A673 (cell line): ENCODE measurements around the gene FADS3. TPM values are rescaled to one million over a fixed set of nuclear protein-coding genes. Genes with fewer than 3 reads are reported as not detected.

Experiments
- BruUV-seq: library from RNA; stranded (reverse); fragments of 400-500 nt; replicated peaks from 2 replicates; lab custom pipeline; 2021; lab: Mats Ljungman, UMichigan
- CTCF ChIA-PET: fragments of 300-600 bp; sonication (Branson Sonifier 250); formaldehyde crosslinking; loops from one replicate; lab custom pipeline; 2022; ENCODE audit warnings: antibody characterized with exemption; lab: Charles Lee
- POLR2A ChIA-PET: fragments of 300-600 bp; sonication (Branson Sonifier 250); formaldehyde crosslinking; loops from one replicate; lab custom pipeline; 2022; ENCODE audit warnings: antibody characterized with exemption; ENCODE audit not compliant: low non-redundant PET; lab: Charles Lee
- DNase-seq: peaks from one replicate; pipeline ENCODE4 v3.0.0-alpha.2; 2015; ENCODE audit warnings: low spot score
- H3K27ac ChIP-seq: fragments of 200-600 bp; sonication (generic); 2 replicates; pipeline ENCODE4 v1.5.1; 2016; ENCODE audit warnings: mixed run types, low read depth, mild to moderate bottlenecking, mixed read lengths, antibody characterized with exemption, low read length; ENCODE audit not compliant: poor library complexity, severe bottlenecking
- H3K27me3 ChIP-seq: fragments of 200-600 bp; sonication (generic); replicated peaks from 2 replicates; pipeline ENCODE4 v1.6.1; 2017; ENCODE audit warnings: mixed run types, low read depth, mild to moderate bottlenecking, mixed read lengths, antibody characterized with exemption, low read length; ENCODE audit not compliant: insufficient read depth, poor library complexity
- H3K36me3 ChIP-seq: fragments of 200-600 bp; sonication (generic); 2 replicates; pipeline ENCODE4 v1.6.1; 2016; ENCODE audit warnings: mixed run types, mild to moderate bottlenecking, mixed read lengths, antibody characterized with exemption, low read length; ENCODE audit not compliant: insufficient read depth, poor library complexity, severe bottlenecking
- H3K4me1 ChIP-seq: fragments of 200-600 bp; sonication (generic); 2 replicates; pipeline ENCODE4 v1.6.1; 2017; ENCODE audit warnings: mixed run types, mild to moderate bottlenecking, mixed read lengths, antibody characterized with exemption, low read length; ENCODE audit not compliant: insufficient read depth, poor library complexity, severe bottlenecking
- H3K4me3 ChIP-seq: fragments of 200-600 bp; sonication (generic); 2 replicates; pipeline ENCODE4 v1.5.1; 2016; ENCODE audit warnings: low read depth, mixed run types, mild to moderate bottlenecking, mixed read lengths, low read length; ENCODE audit not compliant: poor library complexity, severe bottlenecking
- H3K9me3 ChIP-seq: fragments of 200-600 bp; sonication (generic); 2 replicates; pipeline ENCODE4 v1.6.1; 2016; ENCODE audit warnings: mixed run types, low read depth, mild to moderate bottlenecking, mixed read lengths, antibody characterized with exemption, low read length; ENCODE audit not compliant: poor library complexity, severe bottlenecking
- CTCF ChIP-seq: fragments of 300-800, 200-600 bp; sonication (generic); conservative IDR thresholded peaks from 2 replicates; pipeline ENCODE4 v1.5.1; 2017; ENCODE audit warnings: low read depth, mild to moderate bottlenecking, antibody characterized with exemption, low read length, moderate library complexity, mixed read lengths
- EZH2 ChIP-seq: fragments of 200-600 bp; sonication (generic); IDR thresholded peaks from 2 replicates; pipeline ENCODE4 v1.6.1; 2017; ENCODE audit warnings: borderline replicate concordance, low read depth, mild to moderate bottlenecking, mixed read lengths, antibody characterized with exemption, low read length; ENCODE audit not compliant: poor library complexity, severe bottlenecking
- intact Hi-C: fragments of 100-400 bp; cut with micrococcal nuclease; formaldehyde crosslinking; loops from one replicate; pipeline ENCODE4 v1.10.0; 2022; ENCODE audit not compliant: unreplicated experiment
- total RNA-seq: library from RNA; stranded (reverse); gene quantifications from 2 replicates; pipeline ENCODE4 v1.2.3, GENCODE V29; 2021

FADS3 gene
- total RNA-seq, 1 experiment from 2014 or later, result 23.3 TPM

GRCh38 chr11:61930933-61931332, 39.6 kb upstream of the FADS3 start:
- no peaks in the 10 kb centered on the region for H3K27me3 ChIP-seq
- no TSS peak for BruUV-seq
- CTCF ChIA-PET, result interaction anchor here (0.7 kb wide), 1 partner anchor 17 kb away, joined by 10 read pairs; no protein-coding TSS in a partner anchor
- no peak overlapping the region for H3K4me3 ChIP-seq
- TF ChIP-seq EZH2 (no peak), CTCF (no peak)
- peaks cover 7% of the 10 kb centered on the region for H3K4me1 ChIP-seq
- intact Hi-C loops, result no loop called here
- no peak for DNase-seq
- no peak overlapping the region for H3K27ac ChIP-seq
- H3K36me3 ChIP-seq, result no peaks in the 10 kb centered on the region
- peaks cover 6% of the 10 kb centered on the region for H3K9me3 ChIP-seq
- POLR2A ChIA-PET, result no interaction called here

GRCh38 chr11:61928606-61929005, 37.3 kb upstream of the FADS3 start:
- Histone ChIP-seq H3K4me3 (no peak overlapping the region), H3K36me3 (no peaks in the 10 kb centered on the region), H3K27ac (no peak overlapping the region), H3K4me1 (peaks cover 15% of the 10 kb centered on the region), H3K27me3 (no peaks in the 10 kb centered on the region), H3K9me3 (peaks cover 6% of the 10 kb centered on the region)
- intact Hi-C loops, result no loop called here
- ChIA-PET CTCF (interaction anchor here (1.2 kb wide), 1 partner anchor 16 kb away, joined by 4 read pairs; no protein-coding TSS in a partner anchor), POLR2A (no interaction called here)
- no peak for DNase-seq
- no TSS peak for BruUV-seq
- TF ChIP-seq EZH2 (no peak), CTCF (no peak)

- Histone ChIP-seq H3K9me3 (no peaks in the 10 kb centered on the region), H3K36me3 (no peaks in the 10 kb centered on the region), H3K27ac (no peak overlapping the region), H3K4me1 (peaks cover 26% of the 10 kb centered on the region), H3K27me3 (no peaks in the 10 kb centered on the region), H3K4me3 (no peak overlapping the region)
- CTCF ChIA-PET, result no interaction called here
- no peak for TF ChIP-seq EZH2
- POLR2A ChIA-PET, result no interaction called here
- no TSS peak for BruUV-seq
- intact Hi-C loops, result no loop called here
- DNase-seq, result peak; percentile 63
Observed at GRCh38 chr11:61927501-61927900, 36.2 kb upstream of the FADS3 start.

- intact Hi-C loops, result no loop called here
Observed at GRCh38 chr11:61926235-61926634, 34.9 kb upstream of the FADS3 start.

More at GRCh38 chr11:61926235-61926634, 34.9 kb upstream of the FADS3 start:
- Histone ChIP-seq H3K4me3 (no peak overlapping the region), H3K27me3 (no peaks in the 10 kb centered on the region), H3K4me1 (peaks cover 36% of the 10 kb centered on the region), H3K36me3 (no peaks in the 10 kb centered on the region), H3K27ac (no peak overlapping the region), H3K9me3 (no peaks in the 10 kb centered on the region)
- no TSS peak for BruUV-seq
- TF ChIP-seq EZH2 (no peak), CTCF (no peak)
- CTCF ChIA-PET, result interaction anchor here (1.3 kb wide), 1 partner anchor 27 kb away, joined by 3 read pairs; no protein-coding TSS in a partner anchor
- no peak for DNase-seq
- POLR2A ChIA-PET, result interaction anchor here (0.7 kb wide), 2 partner anchors 26 to 172 kb away, joined by 3 to 14 read pairs; no protein-coding TSS in a partner anchor
